WTC11 (cell line): ENCODE data around the gene KCNN1. TPM values are rescaled to one million over a fixed set of nuclear protein-coding genes. Genes with fewer than 3 reads are reported as not detected.

ENCODE experiments used
- ESRRA ChIP-seq: sonication (generic); formaldehyde crosslinking; IDR thresholded peaks from 2 replicates; pipeline ENCODE4 v1.8.1; 2022; ENCODE audit warnings: mild to moderate bottlenecking, missing genetic modification reagents, borderline replicate concordance
- ETV6 ChIP-seq: sonication (generic); formaldehyde crosslinking; IDR thresholded peaks from 2 replicates; pipeline ENCODE4 v1.8.1; 2022; ENCODE audit warnings: mild to moderate bottlenecking, missing genetic modification reagents
- GABPB1 ChIP-seq: sonication (generic); formaldehyde crosslinking; IDR thresholded peaks from 2 replicates; pipeline ENCODE4 v1.8.1; 2023; ENCODE audit warnings: mild to moderate bottlenecking, missing genetic modification reagents
- GTF2I ChIP-seq: fragments of 250-450 bp; sonication (Bioruptor Pico); conservative IDR thresholded peaks from 2 replicates; pipeline ENCODE4 v1.4.0; 2021; ENCODE audit warnings: mild to moderate bottlenecking
- IRF2 ChIP-seq: sonication (generic); formaldehyde crosslinking; IDR thresholded peaks from 2 replicates; pipeline ENCODE4 v1.8.0; 2022; ENCODE audit warnings: low read depth, missing genetic modification reagents, borderline replicate concordance
- MXD4 ChIP-seq: fragments of 250-450 bp; sonication (Bioruptor Pico); IDR thresholded peaks from 2 replicates; pipeline ENCODE4 v1.8.0; 2021; ENCODE audit warnings: mild to moderate bottlenecking, moderate library complexity, borderline replicate concordance
- NFATC4 ChIP-seq: fragments of 250-450 bp; sonication (Bioruptor Pico); IDR thresholded peaks from 2 replicates; pipeline ENCODE4 v1.9.0; 2021; ENCODE audit warnings: mild to moderate bottlenecking
- NFE2L1 ChIP-seq: sonication (generic); formaldehyde crosslinking; IDR thresholded peaks from 2 replicates; pipeline ENCODE4 v1.8.1; 2023; ENCODE audit warnings: missing genetic modification reagents
- SMAD4 ChIP-seq: sonication (generic); formaldehyde crosslinking; IDR thresholded peaks from 2 replicates; pipeline ENCODE4 v1.8.0; 2022; ENCODE audit warnings: mild to moderate bottlenecking, missing genetic modification reagents
- TEAD1 ChIP-seq: sonication (generic); formaldehyde crosslinking; IDR thresholded peaks from 2 replicates; pipeline ENCODE4 v1.8.0; 2022; ENCODE audit warnings: mild to moderate bottlenecking, missing genetic modification reagents
- TEAD4 ChIP-seq: sonication (generic); formaldehyde crosslinking; IDR thresholded peaks from 2 replicates; pipeline ENCODE4 v1.8.0; 2022; ENCODE audit warnings: mild to moderate bottlenecking, missing genetic modification reagents
- TP53 ChIP-seq: sonication (generic); formaldehyde crosslinking; IDR thresholded peaks from 2 replicates; pipeline ENCODE4 v1.8.1; 2023; ENCODE audit warnings: mild to moderate bottlenecking, missing genetic modification reagents
- ZNF232 ChIP-seq: sonication (generic); formaldehyde crosslinking; IDR thresholded peaks from 2 replicates; pipeline ENCODE4 v1.8.0; 2022; ENCODE audit warnings: mild to moderate bottlenecking, missing genetic modification reagents
- ZNF263 ChIP-seq: sonication (generic); formaldehyde crosslinking; IDR thresholded peaks from 2 replicates; pipeline ENCODE4 v1.8.1; 2022; ENCODE audit warnings: low read depth, mild to moderate bottlenecking, moderate library complexity, missing genetic modification reagents
- ZNF423 ChIP-seq: fragments of 250-450 bp; sonication (Bioruptor Pico); IDR thresholded peaks from 2 replicates; pipeline ENCODE4 v2.1.2; 2022; ENCODE audit warnings: mild to moderate bottlenecking, moderate library complexity
- ZNF671 ChIP-seq: fragments of 250-450 bp; sonication (Bioruptor Pico); IDR thresholded peaks from 2 replicates; pipeline ENCODE4 v1.8.0; 2021; ENCODE audit warnings: mild to moderate bottlenecking
- total RNA-seq: library from RNA; stranded (reverse); gene quantifications from 3 replicates; pipeline ENCODE4 v1.2.3, GENCODE V29; 2021
- TF ChIP-seq, protein P1 (sequence below): fragments of 250-450 bp; sonication (Bioruptor Pico); IDR thresholded peaks from 2 replicates; pipeline ENCODE4 v1.8.0; 2021; ENCODE audit warnings: mild to moderate bottlenecking
- TF ChIP-seq, protein P2 (sequence below): sonication (generic); formaldehyde crosslinking; IDR thresholded peaks from 2 replicates; pipeline ENCODE4 v1.8.1; 2023; ENCODE audit warnings: mild to moderate bottlenecking, missing genetic modification reagents, borderline replicate concordance
- TF ChIP-seq, protein P3 (sequence below): fragments of 250-450 bp; sonication (Bioruptor Pico); IDR thresholded peaks from 2 replicates; pipeline ENCODE4 v1.9.0; 2021; ENCODE audit warnings: moderate library complexity, mild to moderate bottlenecking, inconsistent platforms, borderline replicate concordance
- TF ChIP-seq, protein P4 (sequence below): sonication (generic); formaldehyde crosslinking; IDR thresholded peaks from 2 replicates; pipeline ENCODE4 v1.8.0; 2022; ENCODE audit warnings: mild to moderate bottlenecking, missing genetic modification reagents
- TF ChIP-seq, protein P5 (sequence below): sonication (generic); formaldehyde crosslinking; IDR thresholded peaks from 2 replicates; pipeline ENCODE4 v1.8.1; 2022; ENCODE audit warnings: mild to moderate bottlenecking, moderate library complexity, missing genetic modification reagents
- TF ChIP-seq, protein P6 (sequence below): fragments of 250-450 bp; sonication (Bioruptor Pico); IDR thresholded peaks from 2 replicates; pipeline ENCODE4 v1.9.0; 2021; ENCODE audit warnings: mild to moderate bottlenecking
- TF ChIP-seq, protein P7 (sequence below): sonication (generic); formaldehyde crosslinking; IDR thresholded peaks from 2 replicates; pipeline ENCODE4 v1.8.1; 2022; ENCODE audit warnings: low read depth, missing genetic modification reagents, borderline replicate concordance
- TF ChIP-seq, protein P8 (sequence below): sonication (generic); formaldehyde crosslinking; IDR thresholded peaks from 2 replicates; pipeline ENCODE4 v1.8.0; 2023; ENCODE audit warnings: missing genetic modification reagents
- TF ChIP-seq, protein P9 (sequence below): fragments of 200-600 bp; IDR thresholded peaks from 2 replicates; pipeline ENCODE4 v1.8.0; 2022; ENCODE audit warnings: antibody characterized with exemption

KCNN1 gene
- total RNA-seq, 1 experiment from 2014 or later, result 15.3 TPM

DNA sequence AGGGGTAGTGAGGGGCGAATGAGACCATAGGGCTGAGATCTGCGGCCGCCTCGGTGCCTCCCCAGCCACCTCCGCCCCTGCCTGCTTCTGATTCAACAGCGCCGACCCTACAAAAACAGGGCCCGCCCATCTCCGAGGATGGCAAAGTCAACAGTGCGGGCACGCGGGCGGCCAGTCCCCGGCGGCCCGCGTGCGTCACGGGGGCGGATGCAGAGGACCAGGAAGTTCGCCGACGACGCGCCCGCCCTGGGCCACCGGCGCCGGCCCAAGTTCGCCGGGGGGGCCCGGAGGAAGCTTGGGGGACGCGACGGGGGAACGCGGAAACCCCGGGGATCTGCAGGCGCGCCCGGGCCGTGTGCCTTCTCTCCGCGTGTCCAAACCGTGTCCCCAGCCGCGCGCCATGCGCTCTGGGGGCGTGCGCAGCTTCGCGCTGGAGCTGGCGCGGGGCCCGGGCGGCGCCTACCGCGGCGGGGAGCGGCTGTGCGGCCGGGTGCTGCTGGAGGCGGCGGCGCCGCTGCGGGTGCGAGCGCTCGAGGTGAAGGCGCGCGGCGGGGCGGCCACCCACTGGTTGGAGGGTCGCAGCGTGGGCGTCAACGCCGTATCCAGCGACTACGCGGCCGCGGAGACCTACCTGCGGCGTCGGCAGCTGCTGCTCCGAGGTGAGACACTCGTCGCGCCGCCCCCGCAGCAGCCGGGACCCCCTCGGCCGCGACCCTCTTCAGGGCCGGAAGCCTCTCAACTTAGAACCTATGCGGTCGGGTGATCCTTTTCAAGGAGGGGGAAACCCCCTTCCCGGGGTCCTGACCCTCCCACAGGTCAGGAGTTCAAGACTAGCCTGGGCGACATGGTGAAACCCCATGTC, 34.2 kb downstream of the KCNN1 start (continued):
- TF ChIP-seq IRF2, result no peak
- TF ChIP-seq ZNF671, result no peak
- TF ChIP-seq, protein P1, sequence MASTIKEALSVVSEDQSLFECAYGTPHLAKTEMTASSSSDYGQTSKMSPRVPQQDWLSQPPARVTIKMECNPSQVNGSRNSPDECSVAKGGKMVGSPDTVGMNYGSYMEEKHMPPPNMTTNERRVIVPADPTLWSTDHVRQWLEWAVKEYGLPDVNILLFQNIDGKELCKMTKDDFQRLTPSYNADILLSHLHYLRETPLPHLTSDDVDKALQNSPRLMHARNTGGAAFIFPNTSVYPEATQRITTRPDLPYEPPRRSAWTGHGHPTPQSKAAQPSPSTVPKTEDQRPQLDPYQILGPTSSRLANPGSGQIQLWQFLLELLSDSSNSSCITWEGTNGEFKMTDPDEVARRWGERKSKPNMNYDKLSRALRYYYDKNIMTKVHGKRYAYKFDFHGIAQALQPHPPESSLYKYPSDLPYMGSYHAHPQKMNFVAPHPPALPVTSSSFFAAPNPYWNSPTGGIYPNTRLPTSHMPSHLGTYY, result no peak
- TF ChIP-seq GTF2I, result no peak
- no peak for TF ChIP-seq TEAD4 (CRISPR knock-in tag)
- TF ChIP-seq, protein P2, sequence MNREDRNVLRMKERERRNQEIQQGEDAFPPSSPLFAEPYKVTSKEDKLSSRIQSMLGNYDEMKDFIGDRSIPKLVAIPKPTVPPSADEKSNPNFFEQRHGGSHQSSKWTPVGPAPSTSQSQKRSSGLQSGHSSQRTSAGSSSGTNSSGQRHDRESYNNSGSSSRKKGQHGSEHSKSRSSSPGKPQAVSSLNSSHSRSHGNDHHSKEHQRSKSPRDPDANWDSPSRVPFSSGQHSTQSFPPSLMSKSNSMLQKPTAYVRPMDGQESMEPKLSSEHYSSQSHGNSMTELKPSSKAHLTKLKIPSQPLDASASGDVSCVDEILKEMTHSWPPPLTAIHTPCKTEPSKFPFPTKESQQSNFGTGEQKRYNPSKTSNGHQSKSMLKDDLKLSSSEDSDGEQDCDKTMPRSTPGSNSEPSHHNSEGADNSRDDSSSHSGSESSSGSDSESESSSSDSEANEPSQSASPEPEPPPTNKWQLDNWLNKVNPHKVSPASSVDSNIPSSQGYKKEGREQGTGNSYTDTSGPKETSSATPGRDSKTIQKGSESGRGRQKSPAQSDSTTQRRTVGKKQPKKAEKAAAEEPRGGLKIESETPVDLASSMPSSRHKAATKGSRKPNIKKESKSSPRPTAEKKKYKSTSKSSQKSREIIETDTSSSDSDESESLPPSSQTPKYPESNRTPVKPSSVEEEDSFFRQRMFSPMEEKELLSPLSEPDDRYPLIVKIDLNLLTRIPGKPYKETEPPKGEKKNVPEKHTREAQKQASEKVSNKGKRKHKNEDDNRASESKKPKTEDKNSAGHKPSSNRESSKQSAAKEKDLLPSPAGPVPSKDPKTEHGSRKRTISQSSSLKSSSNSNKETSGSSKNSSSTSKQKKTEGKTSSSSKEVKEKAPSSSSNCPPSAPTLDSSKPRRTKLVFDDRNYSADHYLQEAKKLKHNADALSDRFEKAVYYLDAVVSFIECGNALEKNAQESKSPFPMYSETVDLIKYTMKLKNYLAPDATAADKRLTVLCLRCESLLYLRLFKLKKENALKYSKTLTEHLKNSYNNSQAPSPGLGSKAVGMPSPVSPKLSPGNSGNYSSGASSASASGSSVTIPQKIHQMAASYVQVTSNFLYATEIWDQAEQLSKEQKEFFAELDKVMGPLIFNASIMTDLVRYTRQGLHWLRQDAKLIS (CRISPR knock-in tag), result no peak
- TF ChIP-seq, protein P3, sequence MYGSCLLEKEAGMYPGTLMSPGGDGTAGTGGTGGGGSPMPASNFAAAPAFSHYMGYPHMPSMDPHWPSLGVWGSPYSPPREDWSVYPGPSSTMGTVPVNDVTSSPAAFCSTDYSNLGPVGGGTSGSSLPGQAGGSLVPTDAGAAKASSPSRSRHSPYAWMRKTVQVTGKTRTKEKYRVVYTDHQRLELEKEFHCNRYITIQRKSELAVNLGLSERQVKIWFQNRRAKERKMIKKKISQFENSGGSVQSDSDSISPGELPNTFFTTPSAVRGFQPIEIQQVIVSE, result no peak
- TF ChIP-seq, protein P4, sequence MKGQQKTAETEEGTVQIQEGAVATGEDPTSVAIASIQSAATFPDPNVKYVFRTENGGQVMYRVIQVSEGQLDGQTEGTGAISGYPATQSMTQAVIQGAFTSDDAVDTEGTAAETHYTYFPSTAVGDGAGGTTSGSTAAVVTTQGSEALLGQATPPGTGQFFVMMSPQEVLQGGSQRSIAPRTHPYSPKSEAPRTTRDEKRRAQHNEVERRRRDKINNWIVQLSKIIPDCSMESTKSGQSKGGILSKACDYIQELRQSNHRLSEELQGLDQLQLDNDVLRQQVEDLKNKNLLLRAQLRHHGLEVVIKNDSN (CRISPR knock-in tag), result peak; percentile 43
- no peak for TF ChIP-seq ZNF263
- peak; percentile 83 for TF ChIP-seq ETV6 (CRISPR knock-in tag)
- TF ChIP-seq, protein P5, sequence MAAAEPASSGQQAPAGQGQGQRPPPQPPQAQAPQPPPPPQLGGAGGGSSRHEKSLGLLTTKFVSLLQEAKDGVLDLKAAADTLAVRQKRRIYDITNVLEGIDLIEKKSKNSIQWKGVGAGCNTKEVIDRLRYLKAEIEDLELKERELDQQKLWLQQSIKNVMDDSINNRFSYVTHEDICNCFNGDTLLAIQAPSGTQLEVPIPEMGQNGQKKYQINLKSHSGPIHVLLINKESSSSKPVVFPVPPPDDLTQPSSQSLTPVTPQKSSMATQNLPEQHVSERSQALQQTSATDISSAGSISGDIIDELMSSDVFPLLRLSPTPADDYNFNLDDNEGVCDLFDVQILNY (CRISPR knock-in tag), result peak; percentile 25; the same call in 1 of the 2 replicates
- TF ChIP-seq, protein P6, sequence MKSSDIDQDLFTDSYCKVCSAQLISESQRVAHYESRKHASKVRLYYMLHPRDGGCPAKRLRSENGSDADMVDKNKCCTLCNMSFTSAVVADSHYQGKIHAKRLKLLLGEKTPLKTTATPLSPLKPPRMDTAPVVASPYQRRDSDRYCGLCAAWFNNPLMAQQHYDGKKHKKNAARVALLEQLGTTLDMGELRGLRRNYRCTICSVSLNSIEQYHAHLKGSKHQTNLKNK (CRISPR knock-in tag), result no peak
- TF ChIP-seq TEAD1 (CRISPR knock-in tag), result peak; percentile 87
- TF ChIP-seq, protein P7, sequence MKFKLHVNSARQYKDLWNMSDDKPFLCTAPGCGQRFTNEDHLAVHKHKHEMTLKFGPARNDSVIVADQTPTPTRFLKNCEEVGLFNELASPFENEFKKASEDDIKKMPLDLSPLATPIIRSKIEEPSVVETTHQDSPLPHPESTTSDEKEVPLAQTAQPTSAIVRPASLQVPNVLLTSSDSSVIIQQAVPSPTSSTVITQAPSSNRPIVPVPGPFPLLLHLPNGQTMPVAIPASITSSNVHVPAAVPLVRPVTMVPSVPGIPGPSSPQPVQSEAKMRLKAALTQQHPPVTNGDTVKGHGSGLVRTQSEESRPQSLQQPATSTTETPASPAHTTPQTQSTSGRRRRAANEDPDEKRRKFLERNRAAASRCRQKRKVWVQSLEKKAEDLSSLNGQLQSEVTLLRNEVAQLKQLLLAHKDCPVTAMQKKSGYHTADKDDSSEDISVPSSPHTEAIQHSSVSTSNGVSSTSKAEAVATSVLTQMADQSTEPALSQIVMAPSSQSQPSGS (CRISPR knock-in tag), result no peak
- peak; percentile 40; the same call in 1 of the 2 replicates for TF ChIP-seq TP53
- 0 out of 2 replicates have a peak, but pooled peaks have one; percentile 37 for TF ChIP-seq NFE2L1
- no peak for TF ChIP-seq SMAD4 (CRISPR knock-in tag)
- TF ChIP-seq ZNF423, result 0 out of 2 replicates have a peak, but pooled peaks have one; percentile 23
- TF ChIP-seq ZNF232, result peak; percentile 65; the same call in 1 of the 2 replicates
- TF ChIP-seq NFATC4 (CRISPR knock-in tag), result no peak
- peak; percentile 86 for TF ChIP-seq ESRRA (CRISPR knock-in tag)
- TF ChIP-seq, protein P8, sequence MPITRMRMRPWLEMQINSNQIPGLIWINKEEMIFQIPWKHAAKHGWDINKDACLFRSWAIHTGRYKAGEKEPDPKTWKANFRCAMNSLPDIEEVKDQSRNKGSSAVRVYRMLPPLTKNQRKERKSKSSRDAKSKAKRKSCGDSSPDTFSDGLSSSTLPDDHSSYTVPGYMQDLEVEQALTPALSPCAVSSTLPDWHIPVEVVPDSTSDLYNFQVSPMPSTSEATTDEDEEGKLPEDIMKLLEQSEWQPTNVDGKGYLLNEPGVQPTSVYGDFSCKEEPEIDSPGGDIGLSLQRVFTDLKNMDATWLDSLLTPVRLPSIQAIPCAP (CRISPR knock-in tag), result no peak
- TF ChIP-seq, protein P9, sequence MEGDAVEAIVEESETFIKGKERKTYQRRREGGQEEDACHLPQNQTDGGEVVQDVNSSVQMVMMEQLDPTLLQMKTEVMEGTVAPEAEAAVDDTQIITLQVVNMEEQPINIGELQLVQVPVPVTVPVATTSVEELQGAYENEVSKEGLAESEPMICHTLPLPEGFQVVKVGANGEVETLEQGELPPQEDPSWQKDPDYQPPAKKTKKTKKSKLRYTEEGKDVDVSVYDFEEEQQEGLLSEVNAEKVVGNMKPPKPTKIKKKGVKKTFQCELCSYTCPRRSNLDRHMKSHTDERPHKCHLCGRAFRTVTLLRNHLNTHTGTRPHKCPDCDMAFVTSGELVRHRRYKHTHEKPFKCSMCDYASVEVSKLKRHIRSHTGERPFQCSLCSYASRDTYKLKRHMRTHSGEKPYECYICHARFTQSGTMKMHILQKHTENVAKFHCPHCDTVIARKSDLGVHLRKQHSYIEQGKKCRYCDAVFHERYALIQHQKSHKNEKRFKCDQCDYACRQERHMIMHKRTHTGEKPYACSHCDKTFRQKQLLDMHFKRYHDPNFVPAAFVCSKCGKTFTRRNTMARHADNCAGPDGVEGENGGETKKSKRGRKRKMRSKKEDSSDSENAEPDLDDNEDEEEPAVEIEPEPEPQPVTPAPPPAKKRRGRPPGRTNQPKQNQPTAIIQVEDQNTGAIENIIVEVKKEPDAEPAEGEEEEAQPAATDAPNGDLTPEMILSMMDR, result no peak
- peak; percentile 54 for TF ChIP-seq GABPB1 (CRISPR knock-in tag)
- TF ChIP-seq MXD4 (CRISPR knock-in tag), result no peak
